HepG2 (cell line): Measurements from ENCODE around the gene ACD. TPM values are rescaled to one million over a fixed set of nuclear protein-coding genes. Genes with fewer than 3 reads are reported as not detected.
A peak's percentile ranks its signal among the peaks of the same experiment; 100 is the strongest.

Source experiments
- ATAC-seq: fragments of 200-7000 bp; cut with Tn5 transposase; 3 replicates; pipeline ENCODE4 v1.9.1; 2020; ENCODE audit warnings: mild to moderate bottlenecking, moderate library complexity
- BruUV-seq: library from RNA; stranded (reverse); fragments of 400-500 nt; replicated peaks from 2 replicates; lab custom pipeline; 2021; lab: Mats Ljungman, UMichigan
- CTCF ChIA-PET: fragments of 300-600 bp; formaldehyde crosslinking; extraction: SDS; loops from one replicate; lab custom pipeline; 2021; ENCODE audit warnings: low total read pairs, inconsistent platforms, low intra/inter-chr PET ratio; lab: Yijun Ruan, JAX
- POLR2A ChIA-PET: fragments of 350-600 bp; sonication (Branson Sonifier 250); formaldehyde crosslinking; loops from one replicate; lab custom pipeline; 2020; ENCODE audit warnings: antibody characterized with exemption, inconsistent platforms; lab: Yijun Ruan, JAX
- DNase-seq: peaks from one replicate; pipeline ENCODE4 v3.0.0-alpha.2; 2015; ENCODE audit warnings: low spot score
- FAIRE-seq: peaks from 3 replicates; lab custom pipeline; 2011; peaks lifted over from hg19 to GRCh38; lab: Jason Lieb, UNC
- H2AFZ ChIP-seq: one replicate; pipeline ENCODE4 v1.6.1; 2011; ENCODE audit warnings: low read length, inconsistent platforms
- H3K27ac ChIP-seq: fragments of 300-600 bp; 3 replicates; pipeline ENCODE4 v1.8.0; 2011; ENCODE audit warnings: mixed run types, mild to moderate bottlenecking, mixed read lengths, low read length, inconsistent platforms; ENCODE audit not compliant: insufficient read depth; ENCODE audit errors: extremely low read length
- H3K27me3 ChIP-seq, 2 experiments: fragments of 200-600 bp in 1 of 2; 2 replicates in 1 of 2; 3 replicates in 1 of 2; pipeline versions ENCODE4 v1.6.0 to v1.8.0; 2011; ENCODE audit warnings: low read length in 2 of 2, mild to moderate bottlenecking in 2 of 2, moderate library complexity in 2 of 2, inconsistent platforms in 1 of 2; ENCODE audit not compliant: insufficient read depth in 2 of 2, control insufficient read depth in 1 of 2
- H3K36me3 ChIP-seq, 2 experiments: fragments of 200-600 bp in 1 of 2; replicated peaks in 1 of 2; 2 replicates in 1 of 2; 3 replicates in 1 of 2; pipeline versions ENCODE4 v1.5.1 to v1.8.0; 2011; ENCODE audit warnings: low read length in 2 of 2, inconsistent platforms in 1 of 2; ENCODE audit not compliant: insufficient read depth in 2 of 2, control insufficient read depth in 1 of 2
- H3K4me1 ChIP-seq: 2 replicates; pipeline ENCODE4 v1.5.1; 2012; ENCODE audit warnings: low read length, inconsistent platforms; ENCODE audit not compliant: insufficient read depth
- H3K4me2 ChIP-seq: 2 replicates; pipeline ENCODE4 v1.6.0; 2011; ENCODE audit warnings: low read depth, low read length, inconsistent platforms
- H3K4me3 ChIP-seq, 3 experiments: fragments of 200-600 bp in 1 of 3; sonication (generic), shearing (Covaris generic) in 1 of 3; replicated peaks in 1 of 3; 2 replicates each; pipeline ENCODE4 v1.5.1; 2011 to 2016; ENCODE audit warnings: low read length in 3 of 3, inconsistent platforms in 2 of 3, low read depth in 2 of 3, mild to moderate bottlenecking in 2 of 3, control low read depth in 1 of 3, mixed read lengths in 1 of 3; ENCODE audit not compliant: insufficient read depth in 1 of 3
- H3K79me2 ChIP-seq: one replicate; pipeline ENCODE4 v1.6.1; 2011; ENCODE audit warnings: low read length, inconsistent platforms; ENCODE audit not compliant: insufficient read depth
- H3K9ac ChIP-seq: 2 replicates; pipeline ENCODE4 v1.6.0; 2011; ENCODE audit warnings: mild to moderate bottlenecking, low read depth, low read length, inconsistent platforms; ENCODE audit not compliant: insufficient read depth
- H3K9me3 ChIP-seq: 2 replicates; pipeline ENCODE4 v1.5.1; 2012; ENCODE audit warnings: mild to moderate bottlenecking, low read length
- H4K20me1 ChIP-seq: 2 replicates; pipeline ENCODE4 v1.6.0; 2011; ENCODE audit warnings: inconsistent platforms, mild to moderate bottlenecking, low read length, moderate library complexity; ENCODE audit not compliant: insufficient read depth
- HNF1A ChIP-seq, 2 experiments: sonication (generic) in 1 of 2; formaldehyde crosslinking in 1 of 2; IDR thresholded peaks; 2 replicates each; pipeline versions ENCODE4 v1.4.0 to v1.6.1; 2016 to 2020; ENCODE audit warnings: borderline replicate concordance in 1 of 2, low read depth in 1 of 2, mild to moderate bottlenecking in 1 of 2, missing genetic modification reagents in 1 of 2
- PCBP1 ChIP-seq: fragments of 200-400 bp; formaldehyde crosslinking; IDR thresholded peaks from 2 replicates; pipeline ENCODE4 v1.6.1; 2017; ENCODE audit warnings: mild to moderate bottlenecking, low read depth, low read length, borderline replicate concordance
- SRSF4 ChIP-seq: fragments of 200-400 bp; formaldehyde crosslinking; IDR thresholded peaks from one replicate; pipeline ENCODE4 v1.6.1; 2018; ENCODE audit warnings: mild to moderate bottlenecking, low read depth, low read length, moderate library complexity; ENCODE audit not compliant: poor library complexity, severe bottlenecking
- WGBS: methylation state at CpG from one replicate; pipeline ENCODE4 v1.1.6; 2017; ENCODE audit warnings: low lambda C conversion rate; 5-methylcytosine and 5-hydroxymethylcytosine counted together
- in situ Hi-C: cut with HindIII; loops from 2 replicates; pipeline ENCODE4 v1.10.0; 2017; ENCODE audit warnings: low pct_unique_long_range_greater_than_20kb; ENCODE audit not compliant: extremely low pct_ligation_motif_present
- intact Hi-C: fragments of 100-400 bp; cut with micrococcal nuclease; formaldehyde crosslinking; loops from one replicate; pipeline ENCODE4 v1.10.0; 2022; ENCODE audit not compliant: unreplicated experiment
- polyA plus RNA-seq, 8 experiments: library from polyadenylated mRNA; depleted of rRNA in 3 of 8; stranded (reverse) in 7 of 8; unstranded in 1 of 8; fragments of >200 nt; fragmentation: Illumina TruSeq in 4 of 8; extraction: Trizol in 4 of 8; gene quantifications; 2 replicates each; pipeline versions ENCODE4 v1.2.1 to v1.2.3, GENCODE V29; 2011 to 2016; ENCODE audit warnings: low read depth in 4 of 8, missing spikeins in 1 of 8, mixed read lengths in 1 of 8; ENCODE audit not compliant: insufficient read depth in 1 of 8
- total RNA-seq, 5 experiments: library from RNA; depleted of rRNA; stranded (reverse); fragments of >200 nt; fragmentation: Illumina TruSeq; extraction: Trizol; gene quantifications; 2 replicates each; pipeline ENCODE4 v1.2.3, GENCODE V29; 2016; ENCODE audit warnings: low read depth in 1 of 5

The ACD gene
- total and polyA plus RNA-seq, 2 of the 13 experiments (the other 11 are each of a cell fraction or from before 2014, with no cell fraction given) = 32.6 to 38.3 TPM

GRCh38 chr16:67648088-67648763, 11.8 kb downstream of the ACD start (continued):
- TF ChIP-seq HNF1A (IDR thresholded peaks at IDR 0.05; ENCODE audit: low read depth) (no peak), HNF1A (CRISPR knock-in tag; IDR thresholded peaks at IDR 0.05; ENCODE audit: borderline replicate concordance) (0 out of 2 replicates have a peak, but pooled peaks have one; percentile 29)

- peak overlapping the region; percentile 48; the same call in 1 of the 2 replicates for H3K4me2 ChIP-seq
- in situ Hi-C loops = loop anchor here (5.0 kb wide), 1 partner anchor 100 kb away; no protein-coding TSS in a partner anchor
- H3K4me1 ChIP-seq = peaks cover 32% of the 10 kb centered on the region
- H3K9me3 ChIP-seq = no peaks in the 10 kb centered on the region
- FAIRE-seq = no peak
- intact Hi-C loops = no loop called here
- TF ChIP-seq PCBP1 = 0 out of 2 replicates have a peak, but pooled peaks have one; percentile 31
- no peak for TF ChIP-seq SRSF4
- WGBS = 48% methylated on average over 9 of the region's 13 CpGs
- no peak overlapping the region for H3K27ac ChIP-seq
- CTCF ChIA-PET = no interaction called here
- no peak for ATAC-seq
- H2AFZ ChIP-seq = no peak overlapping the region
- no peaks in the 10 kb centered on the region for H3K79me2 ChIP-seq
- no peaks in the 10 kb centered on the region for H3K36me3 ChIP-seq
- POLR2A ChIA-PET = interaction anchor here (1.3 kb wide), 1 partner anchor 127 kb away, joined by 3 read pairs; no protein-coding TSS in a partner anchor
- peaks cover 11% of the 10 kb centered on the region for H4K20me1 ChIP-seq
- no TSS peak for BruUV-seq
- H3K27me3 ChIP-seq = peaks cover 18 to 73% of the 10 kb centered on the region in 2 experiments
- DNase-seq = no peak
- H3K4me3 ChIP-seq = peak overlapping the region in 1 of 3 experiments; percentile 44; a peak in 1 of 6 replicates
- no peak overlapping the region for H3K9ac ChIP-seq
Observed at GRCh38 chr16:67647681-67648080, 12.4 kb downstream of the ACD start.
